GM19397 (cell line): Measurements from ENCODE around the gene VAPB.
A peak's percentile ranks its signal among the peaks of the same experiment; 100 is the strongest.

Experiments used
- ATAC-seq: cut with Tn5 transposase; IDR thresholded peaks from one replicate; pipeline ENCODE4 v1.9.1; 2021; ENCODE audit warnings: mild to moderate bottlenecking, moderate library complexity; ENCODE audit not compliant: unreplicated experiment

VAPB gene

DNA sequence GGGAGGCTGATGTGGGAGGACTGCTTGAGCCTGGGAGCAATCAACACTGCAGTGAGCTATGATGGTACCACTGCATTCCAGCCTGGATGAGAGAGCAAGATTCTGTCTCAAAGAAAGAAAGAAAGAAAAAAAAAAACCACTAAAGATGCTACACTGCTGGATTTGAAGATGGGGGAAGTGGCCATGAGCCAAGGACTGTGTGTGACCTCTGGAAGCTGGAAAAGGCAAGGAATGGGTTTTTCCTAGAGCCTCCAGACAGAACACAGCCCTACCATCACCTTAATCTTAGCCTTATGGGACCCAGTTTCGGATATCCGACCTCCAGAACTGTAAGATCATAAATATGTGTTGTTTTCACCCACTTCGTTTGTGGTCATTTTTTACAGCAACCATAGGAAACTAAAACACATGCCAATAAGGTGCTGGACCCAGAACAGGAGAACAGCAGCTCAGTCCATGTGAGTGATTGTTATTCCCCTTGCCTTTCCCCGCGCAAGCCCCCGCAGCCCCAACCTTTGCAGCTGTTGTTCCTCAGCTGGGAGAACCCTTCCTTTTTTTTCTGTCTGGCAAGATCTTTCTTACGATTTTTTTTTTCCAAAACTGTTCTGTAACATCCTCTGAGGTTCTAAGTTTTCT is 11.1 kb upstream of the VAPB start:
- no peak for ATAC-seq

DNA sequence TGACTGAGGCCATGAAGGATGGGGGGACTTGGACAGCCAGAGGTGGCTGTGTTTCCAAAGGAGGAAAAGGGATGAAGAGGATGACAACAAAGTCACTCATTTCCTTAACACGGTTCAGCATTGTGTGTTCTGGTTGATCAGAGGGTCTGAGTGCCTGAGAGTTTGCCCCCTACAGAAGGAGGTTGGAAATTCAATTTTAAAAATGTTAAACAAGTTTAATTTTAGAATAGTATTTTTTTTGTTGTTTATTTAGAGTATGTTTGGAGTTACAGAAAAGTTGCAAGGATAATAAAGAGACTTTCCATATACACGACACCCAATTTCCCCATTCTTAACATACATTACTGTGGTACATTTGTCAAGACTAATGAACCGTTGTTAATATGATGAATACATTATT is 10.3 kb upstream of the VAPB start:
- ATAC-seq: no peak

DNA sequence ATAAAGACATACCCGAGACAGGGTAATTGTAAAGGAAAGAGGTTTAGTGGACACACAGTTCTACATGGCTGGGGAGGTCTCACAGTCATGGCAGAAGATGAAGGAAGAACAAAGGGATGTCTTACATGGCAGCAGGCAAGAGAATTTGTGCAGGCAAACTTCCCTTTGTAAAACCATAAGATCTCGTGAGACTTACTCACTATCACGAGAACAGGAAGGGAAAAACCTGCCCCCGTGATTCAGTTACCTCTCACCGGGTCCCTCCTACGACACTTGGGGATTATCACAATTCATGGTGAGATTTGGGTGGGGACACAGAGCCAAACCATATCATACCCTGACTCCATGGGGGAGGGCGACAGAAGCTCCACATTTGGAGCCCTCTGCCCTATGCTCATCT is 7.4 kb upstream of the VAPB start:
- ATAC-seq: no peak

DNA sequence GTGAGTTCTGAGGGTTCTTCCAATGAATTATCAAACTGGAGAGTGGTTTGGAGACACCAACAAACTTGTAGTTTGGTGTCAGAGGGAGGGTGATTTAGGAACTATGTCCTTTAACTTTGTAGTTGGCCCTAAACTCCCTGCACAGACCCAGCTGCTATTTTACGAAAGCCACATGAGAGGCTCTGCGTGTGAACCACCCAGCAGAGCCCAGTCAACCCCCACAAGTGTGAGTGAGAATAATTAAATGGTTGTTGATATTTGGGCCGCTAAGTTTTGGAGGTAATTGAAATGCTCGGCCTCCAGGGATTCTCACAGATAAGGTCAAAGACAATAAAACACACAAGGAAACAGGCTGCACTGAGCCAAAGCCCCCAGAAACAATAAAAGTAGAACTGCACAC is 6.9 kb upstream of the VAPB start:
- no peak for ATAC-seq

DNA sequence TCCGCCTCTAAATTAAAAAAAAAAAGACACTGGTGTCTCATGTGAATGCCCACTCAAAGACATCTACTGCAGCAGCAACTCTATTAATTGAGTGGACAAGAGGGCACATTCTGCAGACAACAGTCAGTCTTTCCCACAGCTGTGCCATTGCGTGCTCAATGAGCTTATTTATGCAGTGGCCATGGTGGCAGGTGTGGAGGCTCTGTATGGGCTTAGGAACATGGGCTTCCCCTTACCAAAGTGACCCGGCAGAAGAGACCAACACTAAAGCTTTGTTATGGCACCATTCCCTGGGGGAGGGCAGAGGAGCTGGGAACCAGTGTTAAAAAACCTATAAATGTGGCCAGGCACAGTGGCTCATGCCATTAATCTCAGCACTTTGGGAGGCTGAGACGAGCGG is 4.2 kb upstream of the VAPB start:
- no peak for ATAC-seq

DNA sequence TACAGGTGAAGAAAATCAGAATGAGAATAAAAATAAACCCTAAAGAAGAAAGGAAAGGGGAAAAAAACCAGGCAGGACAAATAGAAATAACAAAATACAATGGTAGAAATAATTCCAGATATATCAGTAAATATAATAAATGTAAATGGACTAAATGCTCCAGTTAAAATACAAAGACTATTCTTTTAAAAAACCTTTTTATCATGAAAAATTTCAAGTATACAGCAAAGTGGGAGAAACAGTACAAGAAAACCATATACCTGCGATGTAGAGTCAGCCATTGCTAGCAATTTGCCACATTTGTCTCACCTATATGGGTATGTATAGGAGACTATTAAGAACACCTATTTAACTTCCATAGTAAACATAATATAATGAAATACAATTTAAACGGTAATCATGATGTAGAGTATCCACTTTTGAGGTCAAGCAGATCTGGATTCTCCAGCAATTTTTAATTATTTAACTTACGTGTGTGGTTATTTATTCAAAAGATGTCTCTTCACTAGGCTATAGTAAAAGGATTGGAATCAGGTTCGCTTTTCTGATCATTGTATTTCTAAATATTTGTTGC is 914 bp upstream of the VAPB start:
- no peak for ATAC-seq

DNA sequence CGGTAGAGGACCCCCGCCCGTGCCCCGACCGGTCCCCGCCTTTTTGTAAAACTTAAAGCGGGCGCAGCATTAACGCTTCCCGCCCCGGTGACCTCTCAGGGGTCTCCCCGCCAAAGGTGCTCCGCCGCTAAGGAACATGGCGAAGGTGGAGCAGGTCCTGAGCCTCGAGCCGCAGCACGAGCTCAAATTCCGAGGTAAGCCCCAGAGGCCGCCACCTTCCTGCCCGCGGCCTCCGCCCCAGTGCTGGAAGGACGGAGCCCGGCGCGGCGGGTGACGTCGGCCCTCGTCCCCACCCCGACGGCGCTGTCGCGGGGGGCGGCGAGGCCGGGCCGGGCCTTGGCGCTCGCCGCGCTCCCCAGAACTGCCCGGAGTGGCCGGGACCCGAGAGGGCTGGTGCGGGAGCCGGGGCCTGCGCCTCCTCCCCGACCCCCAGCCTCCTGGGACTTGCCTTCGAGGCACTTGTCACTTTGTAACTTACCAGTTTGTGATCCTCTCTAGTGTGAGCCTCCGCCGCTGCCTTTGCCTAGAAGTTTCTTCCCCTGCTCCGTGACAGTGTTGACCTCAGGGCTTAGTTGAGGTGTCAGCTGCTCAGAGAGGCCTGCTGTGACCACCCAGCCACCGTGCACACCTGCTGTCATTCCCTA is 417 bp downstream of the VAPB start:
- ATAC-seq: peak; percentile 26

DNA sequence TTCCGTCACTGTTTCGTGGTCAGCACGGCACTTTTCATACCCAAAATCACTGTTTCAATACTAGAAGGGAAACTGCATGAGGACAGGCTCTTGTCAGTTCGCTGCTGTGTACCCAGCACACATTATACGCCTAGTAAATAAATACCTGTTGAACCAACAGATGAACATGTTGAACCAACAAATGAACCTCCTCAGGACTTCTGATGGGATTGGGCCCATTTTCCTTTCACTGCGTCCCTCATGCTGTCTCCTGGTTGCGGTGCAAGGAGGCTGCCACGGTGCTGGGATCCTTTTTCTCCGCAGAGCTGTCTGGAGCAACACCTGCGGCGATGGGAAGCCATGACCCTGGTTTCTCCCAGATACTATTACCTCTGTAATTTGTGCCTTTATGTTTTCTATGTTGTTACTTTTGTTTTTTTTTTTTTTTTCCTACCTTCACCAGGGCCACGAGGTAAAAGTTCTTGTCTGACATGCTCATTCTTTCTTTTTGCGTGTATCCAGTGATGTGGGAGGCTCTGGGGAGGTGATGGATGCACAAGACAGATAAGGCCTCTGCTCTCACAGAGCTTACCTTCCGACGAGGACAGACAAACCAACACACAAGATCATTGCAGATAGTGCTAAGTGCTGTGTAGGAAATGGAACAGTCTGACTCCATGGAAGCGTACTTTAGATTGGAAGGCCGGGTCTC is 1.1 kb downstream of the VAPB start:
- ATAC-seq: no peak

DNA sequence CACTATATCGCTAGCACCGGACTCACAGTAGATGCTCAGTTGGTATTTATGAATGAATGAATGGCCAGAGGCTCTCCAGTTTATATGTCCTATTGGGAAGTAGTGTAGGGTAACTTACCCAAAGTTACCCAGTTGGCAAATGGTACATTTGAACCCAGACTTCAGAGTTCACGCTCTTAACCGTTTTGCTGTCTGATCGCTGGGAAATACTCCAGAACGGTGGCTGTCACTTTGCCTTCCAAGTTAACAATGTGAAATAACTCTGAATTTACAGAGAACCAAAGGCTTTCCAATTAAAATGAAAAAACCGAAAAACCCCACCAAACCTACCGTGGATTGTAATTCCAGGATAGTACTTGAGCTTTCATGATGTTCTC is 1.6 kb downstream of the VAPB start:
- no peak for ATAC-seq

DNA sequence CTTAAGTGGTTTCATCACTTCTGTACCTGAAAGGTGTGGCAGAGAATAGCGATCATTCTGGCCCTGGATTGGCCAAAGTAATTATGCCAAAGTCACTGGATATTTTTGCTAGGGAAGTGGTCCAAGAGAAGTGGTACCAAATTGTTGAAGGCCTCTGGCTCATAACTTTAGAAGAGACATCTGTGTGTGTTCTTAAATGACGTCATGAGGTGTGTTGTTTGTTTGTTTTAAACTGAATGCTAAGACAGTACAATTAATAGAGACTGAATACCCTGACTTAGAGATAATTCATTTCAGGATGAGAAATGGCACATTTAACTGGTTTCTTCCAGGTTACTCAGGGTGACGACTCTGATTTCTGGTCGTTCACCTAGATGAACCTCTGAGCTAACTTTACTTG is 3.3 kb downstream of the VAPB start:
- ATAC-seq: no peak

DNA sequence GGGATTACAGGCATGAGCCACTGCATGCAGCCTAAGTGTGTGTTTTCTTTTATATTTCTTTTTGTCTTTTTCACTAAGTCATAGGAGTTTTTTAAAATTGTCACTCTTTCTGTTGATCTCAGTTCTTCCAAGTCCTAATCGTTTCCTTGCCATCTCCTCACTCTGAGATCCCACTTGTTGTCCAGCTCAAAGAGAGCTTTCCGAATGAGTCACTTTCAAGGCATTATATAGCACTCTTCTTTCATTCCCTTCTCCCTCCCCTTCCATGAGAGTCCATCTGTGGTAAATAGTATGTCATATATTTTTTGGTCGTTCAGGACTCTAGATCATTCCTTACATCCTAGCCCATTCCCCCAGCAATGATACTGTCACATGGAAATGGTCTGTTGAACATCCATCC is 4.3 kb downstream of the VAPB start:
- ATAC-seq: no peak

DNA sequence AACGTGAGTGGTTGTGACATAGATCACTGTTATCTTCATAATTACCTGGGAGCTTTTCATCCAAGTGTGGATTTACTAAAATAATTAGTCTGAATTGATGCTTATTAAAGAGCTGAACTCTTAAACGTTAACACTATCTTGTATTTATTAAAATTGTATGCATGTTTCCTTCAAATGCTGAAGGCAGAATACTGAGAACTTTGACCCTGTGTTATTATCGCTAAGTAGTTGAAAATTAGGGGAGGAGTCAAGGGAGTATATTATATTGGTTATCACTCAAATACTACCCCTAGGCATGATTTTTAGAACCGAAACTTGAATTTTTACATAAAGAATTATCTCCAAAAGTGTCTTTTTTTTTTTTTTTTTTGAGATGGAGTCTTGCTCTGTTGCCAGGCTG is 5.8 kb downstream of the VAPB start:
- ATAC-seq: no peak

DNA sequence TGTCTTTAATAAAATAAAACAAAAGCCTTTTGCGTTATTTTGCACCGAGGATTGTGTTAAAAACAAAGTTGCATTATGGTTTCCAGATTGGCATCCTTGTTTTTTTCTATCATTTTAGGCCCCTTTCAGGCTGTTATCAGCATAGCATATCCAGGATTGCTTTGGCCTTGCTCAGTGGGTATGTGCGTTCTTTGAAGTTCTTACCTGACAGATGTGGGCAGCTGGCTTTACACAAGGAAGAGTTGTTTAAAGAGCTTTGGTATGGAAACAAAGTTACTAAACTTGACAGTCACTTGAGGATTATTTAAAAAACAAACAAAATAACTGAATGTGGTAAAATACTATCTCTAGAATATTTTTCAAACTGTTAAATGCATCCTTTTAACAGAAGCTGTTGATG is 6.6 kb downstream of the VAPB start:
- no peak for ATAC-seq

DNA sequence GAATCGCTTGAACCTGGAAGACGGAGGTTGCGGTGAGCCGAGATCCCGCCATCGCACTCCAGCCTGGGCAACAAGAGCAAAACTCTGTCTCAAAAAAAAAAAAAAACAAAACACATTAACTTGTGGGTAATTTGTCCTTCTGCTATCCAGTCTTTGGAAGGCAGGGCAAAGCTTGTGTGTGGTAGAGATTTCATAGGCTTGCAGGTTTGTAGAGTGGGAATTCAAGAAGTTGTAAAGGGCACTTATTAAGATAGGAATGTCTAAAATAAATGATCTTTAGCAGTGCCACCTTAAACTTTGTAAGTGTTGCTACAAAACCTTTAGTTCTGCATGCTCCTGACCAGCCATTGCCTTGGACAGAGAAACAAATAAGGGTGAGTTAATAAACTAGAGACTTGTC is 8.4 kb downstream of the VAPB start:
- ATAC-seq: no peak

DNA sequence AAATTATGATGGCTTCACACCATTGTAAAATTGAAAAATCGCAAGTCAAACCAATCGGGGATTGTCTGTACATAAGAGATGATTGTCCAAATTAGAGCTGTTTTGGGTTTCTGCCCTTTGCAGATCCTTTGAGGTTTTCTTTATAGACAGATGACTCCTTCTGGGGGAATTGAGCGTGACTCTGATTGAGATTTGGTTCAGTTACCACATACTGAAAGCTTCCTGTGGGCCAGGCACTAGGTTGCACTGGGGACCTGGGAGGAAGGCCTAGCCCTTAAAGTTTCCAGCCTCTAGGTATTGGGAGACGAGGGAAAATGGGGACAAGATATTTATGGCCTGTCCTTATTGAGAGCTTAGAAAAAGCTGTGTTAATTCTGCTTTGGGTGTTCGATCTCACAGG is 9.2 kb downstream of the VAPB start:
- no peak for ATAC-seq

DNA sequence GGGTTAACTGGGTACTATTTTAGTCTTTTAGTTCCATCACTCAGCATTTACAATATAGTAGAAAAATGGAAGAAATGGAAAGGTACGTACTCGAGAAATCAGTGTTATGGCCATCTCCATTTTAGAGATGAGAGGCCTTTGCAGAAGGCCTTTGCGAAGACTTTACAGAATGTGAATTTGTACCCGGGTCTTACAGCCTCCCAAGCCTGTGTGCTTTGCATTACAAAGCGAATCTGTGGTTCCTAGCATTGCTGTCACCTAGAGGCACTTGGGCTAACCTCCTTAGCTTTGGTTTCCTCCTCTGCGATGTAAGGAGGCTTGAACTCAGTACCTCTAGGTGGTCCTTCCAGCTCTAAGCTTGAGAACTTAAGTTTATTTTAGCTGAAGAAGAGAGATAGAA is 10.9 kb downstream of the VAPB start:
- no peak for ATAC-seq

DNA sequence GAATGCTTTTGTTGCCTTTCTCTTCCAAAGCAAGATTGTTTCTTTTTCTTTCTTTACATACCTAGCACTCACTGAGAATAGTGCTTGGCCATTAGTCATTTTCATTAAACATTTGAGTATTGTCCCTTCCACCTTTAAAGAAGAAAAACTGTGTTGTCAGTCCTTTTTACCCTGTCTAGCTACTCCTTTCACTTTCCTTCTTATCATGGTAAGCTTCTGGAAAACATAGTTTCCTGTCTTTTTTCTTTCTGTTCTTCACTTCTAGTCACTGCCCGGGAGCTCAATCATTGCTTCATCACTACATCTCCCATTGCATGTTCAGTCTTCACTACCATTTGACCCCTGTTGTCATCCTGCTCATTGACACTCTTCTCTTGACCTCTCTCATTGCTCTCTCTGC is 12.1 kb downstream of the VAPB start:
- ATAC-seq: no peak

DNA sequence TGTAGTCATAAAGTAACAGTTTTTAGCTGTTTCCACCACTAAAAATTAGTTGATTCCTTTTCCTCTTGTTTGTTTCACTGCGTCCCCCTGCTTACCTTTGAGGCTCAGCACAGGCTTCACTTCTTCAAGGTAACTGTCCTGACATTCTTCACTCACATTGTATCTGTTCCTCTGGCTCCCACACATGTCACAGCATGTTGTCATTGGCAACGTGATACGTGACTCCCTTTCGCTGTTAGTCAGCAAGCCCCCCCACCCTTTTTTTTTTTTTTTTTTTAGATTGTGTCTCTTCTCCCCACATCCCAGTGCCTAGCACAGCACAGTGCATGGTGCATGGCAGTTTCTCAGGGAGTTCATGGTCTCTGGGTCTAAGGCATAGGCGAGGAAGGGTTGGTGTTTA is 13.3 kb downstream of the VAPB start:
- no peak for ATAC-seq

DNA sequence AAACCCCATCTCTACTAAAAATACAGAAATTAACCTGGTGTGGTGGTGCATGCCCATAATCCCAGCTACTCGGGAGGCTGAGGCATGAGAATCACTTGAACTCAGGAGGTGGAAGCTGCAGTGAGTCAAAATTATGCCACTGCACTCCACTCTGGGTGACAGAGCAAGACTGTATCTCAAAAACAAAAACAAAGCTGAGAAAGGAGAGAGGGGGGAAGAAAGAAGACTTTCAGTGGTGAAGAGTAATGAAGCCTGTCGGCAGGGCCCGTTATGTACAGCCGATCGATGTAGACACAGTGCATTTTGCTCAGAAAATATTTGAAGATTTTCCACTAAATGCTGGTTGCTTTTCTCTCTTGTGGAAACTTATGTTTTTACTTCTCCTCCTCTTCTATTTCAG is 13.8 kb downstream of the VAPB start:
- no peak for ATAC-seq

DNA sequence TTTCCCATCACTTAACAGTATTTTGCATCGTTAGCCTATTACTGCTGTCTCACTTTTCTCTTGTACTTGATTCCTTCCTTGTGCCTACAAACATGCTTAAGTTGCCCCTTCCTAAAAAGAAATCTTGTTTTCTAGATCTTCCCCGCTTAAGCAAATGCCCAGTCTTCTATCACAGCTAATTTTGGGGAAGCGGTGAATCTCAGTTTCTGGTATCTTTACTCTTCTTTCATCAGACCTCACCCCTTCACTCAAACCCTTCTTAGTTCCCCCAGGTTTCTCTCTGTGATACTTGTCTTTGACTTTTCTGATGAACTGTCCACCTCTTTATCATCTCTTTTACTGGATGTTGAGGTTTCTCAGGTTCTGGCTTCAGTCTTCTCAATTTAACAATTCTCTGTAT is 14.2 kb downstream of the VAPB start:
- no peak for ATAC-seq

DNA sequence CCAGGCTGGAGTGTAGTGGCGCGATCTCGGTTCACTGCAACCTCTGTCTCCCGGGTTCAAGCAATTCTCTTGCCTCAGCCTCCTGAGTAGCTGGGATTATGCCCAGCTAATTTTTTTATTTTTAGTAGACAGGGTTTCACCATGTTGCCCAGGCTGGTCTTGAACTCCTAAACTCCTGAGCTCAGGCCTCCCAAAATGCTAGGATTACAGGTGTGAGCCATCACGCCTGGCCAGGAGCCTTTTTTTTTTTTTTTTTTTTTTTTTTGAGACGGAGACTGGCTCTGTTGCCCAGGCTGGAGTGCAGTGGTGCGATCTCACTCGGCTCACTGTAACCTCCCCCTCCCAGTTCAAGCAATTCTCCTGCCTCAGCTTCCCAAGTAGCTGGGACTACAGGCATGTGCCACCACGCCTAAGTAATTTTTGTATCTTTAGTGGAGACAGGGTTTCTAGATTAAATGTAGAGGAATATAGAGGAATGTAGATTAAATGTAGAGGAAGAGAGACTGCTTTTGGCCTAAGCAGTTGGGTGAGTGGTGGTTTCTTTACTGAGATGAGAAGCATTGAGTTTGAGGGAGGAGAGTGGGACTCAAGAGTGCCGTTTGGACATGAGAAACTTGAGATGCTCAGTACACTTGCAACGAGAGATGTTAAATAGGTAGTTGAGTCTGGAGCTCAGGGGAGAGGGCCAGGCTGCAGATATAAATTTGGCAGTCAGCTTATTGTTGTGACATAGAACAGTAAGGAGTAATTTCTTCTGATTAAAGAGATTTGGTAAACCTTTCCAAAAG is 16.7 kb downstream of the VAPB start:
- ATAC-seq: no peak
